Kidney glomerular epithelial cell (primary cell): ENCODE measurements around the gene NOS1AP.
"Not testable (repeated sequence)": the region's sequence is repeated elsewhere in the genome, so short reads cannot be mapped to it uniquely, and the experiment has no call there.

ENCODE experiments used
- DNase-seq: peaks from one replicate; lab custom pipeline; 2025; lab: John Stamatoyannopoulos, UW

The NOS1AP gene

GRCh38 chr1:162169031-162169790 is 99.7 kb downstream of the NOS1AP start:
- no peak for DNase-seq

- DNase-seq: no peak
Measured at GRCh38 chr1:162171111-162171510, 101.6 kb downstream of the NOS1AP start.

GRCh38 chr1:162172311-162173102 is 103.0 kb downstream of the NOS1AP start:
- no peak for DNase-seq

DNA sequence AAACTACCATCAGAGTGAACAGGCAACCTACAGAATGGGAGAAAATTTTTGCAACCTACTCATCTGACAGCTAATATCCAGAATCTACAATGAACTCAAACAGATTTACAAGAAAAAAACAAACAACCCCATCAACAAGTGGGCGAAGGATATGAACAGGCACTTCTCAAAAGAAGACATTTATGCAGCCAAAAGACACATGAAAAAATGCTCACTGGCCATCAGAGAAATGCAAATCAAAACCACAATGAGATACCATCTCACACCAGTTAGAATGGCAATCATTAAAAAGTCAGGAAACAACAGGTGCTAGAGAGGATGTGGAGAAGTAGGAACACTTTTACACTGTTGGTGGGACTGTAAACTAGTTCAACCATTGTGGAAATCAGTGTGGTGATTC is 104.1 kb downstream of the NOS1AP start:
- not testable (repeated sequence) for DNase-seq

- not testable (repeated sequence) for DNase-seq
Measured at GRCh38 chr1:162174027-162174426, 104.5 kb downstream of the NOS1AP start.

GRCh38 chr1:162175379-162176081 is 106.0 kb downstream of the NOS1AP start:
- no peak for DNase-seq

DNA sequence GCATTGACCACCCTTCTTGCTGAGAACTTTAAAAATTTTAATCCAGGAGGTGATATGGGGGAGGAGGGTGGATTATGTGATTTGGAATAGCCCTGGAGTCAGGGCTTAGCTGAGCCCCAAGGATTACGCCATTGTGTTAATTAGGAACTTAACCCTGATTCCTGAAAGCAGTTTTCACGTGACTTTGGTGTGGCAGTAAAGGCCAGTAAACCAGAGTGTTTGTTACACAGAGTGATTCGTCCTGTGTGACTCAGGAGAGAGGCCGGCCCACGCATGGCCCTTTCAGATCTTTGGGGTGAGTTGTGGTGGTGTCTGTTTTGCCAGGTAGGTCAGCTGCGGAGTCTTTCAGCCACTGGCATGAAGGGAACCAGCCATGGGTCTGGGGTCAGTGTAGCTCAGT is 107.6 kb downstream of the NOS1AP start:
- DNase-seq: no peak

- DNase-seq: no peak
Measured at GRCh38 chr1:162178432-162178831, 108.9 kb downstream of the NOS1AP start.

GRCh38 chr1:162179121-162179520 is 109.6 kb downstream of the NOS1AP start:
- no peak for DNase-seq

GRCh38 chr1:162180813-162181212 is 111.3 kb downstream of the NOS1AP start:
- DNase-seq: no peak

GRCh38 chr1:162182090-162182489 is 112.6 kb downstream of the NOS1AP start:
- DNase-seq: no peak

DNA sequence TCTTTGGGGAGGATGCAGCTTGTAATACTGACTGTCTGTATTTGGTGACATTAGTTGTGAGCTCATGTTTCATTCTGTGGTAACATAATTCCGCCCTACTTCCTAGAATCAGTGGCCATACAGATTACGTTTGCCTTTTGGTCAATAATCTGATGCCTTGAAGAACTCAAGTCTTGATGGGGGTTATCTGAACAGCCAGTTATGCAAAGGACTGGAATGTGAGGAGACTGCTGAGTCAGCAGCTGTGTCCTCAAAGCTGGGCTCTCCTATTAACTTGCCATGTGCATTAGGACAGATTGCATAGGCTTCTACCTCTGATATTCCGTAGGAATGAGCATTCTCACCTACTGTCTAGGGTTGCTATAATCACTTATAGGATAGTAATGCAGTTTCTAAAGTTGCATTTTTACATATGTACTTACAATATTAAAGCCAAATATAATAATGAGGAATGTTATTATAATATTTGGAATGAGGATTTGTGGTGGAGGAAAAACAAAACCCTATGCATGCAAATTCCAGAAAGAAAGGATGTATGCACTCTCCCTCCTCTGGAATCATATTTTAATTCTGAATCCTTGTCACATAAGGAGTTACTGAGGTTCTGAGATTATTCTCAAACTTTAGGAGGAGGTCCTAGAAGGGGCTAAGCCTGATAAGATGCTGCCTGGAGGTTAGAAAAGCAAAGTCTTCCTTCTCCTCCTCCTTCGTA is 116.0 kb downstream of the NOS1AP start:
- no peak for DNase-seq

DNA sequence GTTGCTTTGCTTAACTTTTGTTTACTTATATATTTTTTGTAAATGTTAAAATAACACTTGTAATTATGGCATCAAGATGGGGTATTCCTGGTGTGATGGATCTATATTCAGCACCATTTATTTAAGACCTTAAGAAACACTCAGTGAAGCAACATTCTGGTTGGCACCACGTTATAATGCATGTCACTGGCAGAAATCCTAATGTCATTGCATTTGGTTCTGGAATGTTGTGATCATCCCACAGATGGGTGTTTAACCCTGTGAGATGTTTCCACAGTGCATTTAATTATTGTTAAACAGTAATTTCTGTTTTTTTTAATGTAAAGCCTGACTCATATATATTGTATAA is 116.5 kb downstream of the NOS1AP start:
- DNase-seq: no peak

DNA sequence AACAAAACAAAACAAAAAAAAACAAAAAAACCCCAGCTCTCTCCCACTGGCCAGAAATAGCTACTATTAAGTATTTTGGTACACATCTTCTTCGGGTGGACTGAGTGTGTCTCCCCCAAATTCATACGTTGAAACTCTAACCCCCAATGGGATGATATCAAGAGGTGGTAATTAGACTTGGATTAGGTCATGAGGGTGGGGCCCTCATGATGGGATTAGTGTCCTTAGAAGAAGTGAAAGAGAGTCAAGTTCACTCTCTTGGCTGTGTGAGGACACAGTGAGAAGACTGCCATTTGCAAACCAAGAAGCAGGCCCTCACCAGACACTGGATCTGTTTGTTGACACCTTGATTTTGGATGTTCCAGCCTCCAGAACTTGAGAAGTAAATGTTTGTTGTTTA is 116.9 kb downstream of the NOS1AP start:
- DNase-seq: no peak

- DNase-seq: no peak
Measured at GRCh38 chr1:162187687-162188276, 118.3 kb downstream of the NOS1AP start.

- DNase-seq: no peak
Measured at GRCh38 chr1:162189345-162189744, 119.9 kb downstream of the NOS1AP start.

DNA sequence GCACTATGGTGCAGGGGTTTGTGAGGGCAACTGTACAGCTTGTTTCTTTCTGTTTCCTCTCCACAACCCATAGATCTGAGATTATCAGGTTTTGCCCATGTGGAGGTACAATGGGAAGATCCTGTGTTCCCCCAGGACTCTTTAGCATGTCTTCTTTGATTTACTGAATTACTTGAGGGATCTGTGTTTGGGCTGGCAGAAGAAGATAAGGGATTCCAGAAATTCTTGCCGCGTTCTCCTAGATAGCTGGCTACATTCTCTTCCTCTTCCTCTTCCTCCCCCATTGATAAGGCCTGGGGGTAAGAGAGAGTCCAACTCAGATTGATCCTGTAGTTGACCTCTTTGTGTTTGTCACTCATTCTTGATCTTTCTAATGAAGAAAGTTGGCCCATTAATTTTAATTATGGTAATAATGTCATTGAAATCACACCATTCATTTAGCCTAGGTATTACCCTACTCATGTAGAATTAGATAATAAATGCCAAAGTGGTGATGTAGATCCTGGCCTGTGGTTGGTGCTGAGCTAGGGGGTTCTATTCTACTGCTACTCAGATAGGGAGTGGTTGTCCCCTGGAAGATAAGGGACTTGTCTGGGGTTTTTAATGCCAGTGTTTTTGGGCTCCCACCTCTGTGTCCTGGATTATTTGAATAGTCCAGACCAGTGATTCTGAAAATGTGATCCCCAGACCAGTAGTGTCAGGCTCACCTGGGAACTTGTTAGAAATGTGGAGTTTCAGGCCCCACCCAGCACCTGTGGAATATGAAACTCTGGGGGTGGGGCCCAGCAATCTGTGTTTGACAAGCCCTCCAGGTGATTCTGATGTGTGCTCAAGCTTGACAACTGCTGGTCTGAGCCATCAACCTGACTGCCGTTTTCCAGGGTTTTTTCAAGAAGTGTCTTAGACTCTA is 122.2 kb downstream of the NOS1AP start:
- no peak for DNase-seq

- DNase-seq: no peak
Measured at GRCh38 chr1:162192306-162192678, 122.8 kb downstream of the NOS1AP start.

- DNase-seq: no peak
Measured at GRCh38 chr1:162192763-162193162, 123.3 kb downstream of the NOS1AP start.

DNA sequence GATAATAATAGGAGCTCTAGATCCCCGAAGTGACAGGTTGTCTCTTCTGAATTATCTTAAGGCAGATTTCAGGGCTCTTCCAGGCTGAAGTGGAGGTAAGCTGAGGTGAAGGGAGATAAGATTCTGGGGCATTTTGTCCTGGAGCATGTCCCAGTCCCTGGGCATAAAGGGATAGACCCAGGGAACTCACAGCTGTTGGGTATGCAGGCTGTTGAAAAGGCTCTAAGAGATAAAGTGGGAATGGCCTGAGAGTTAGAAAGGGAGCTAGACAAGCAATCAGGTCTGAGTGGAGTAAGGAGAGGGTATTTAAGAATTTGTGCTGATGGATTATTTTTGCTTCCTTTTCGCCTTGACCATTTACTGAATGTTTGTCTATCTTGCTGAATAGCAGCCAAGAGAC is 123.7 kb downstream of the NOS1AP start:
- DNase-seq: no peak

- DNase-seq: peak; percentile 25
Measured at GRCh38 chr1:162193815-162194214, 124.3 kb downstream of the NOS1AP start.
